Measurements from ENCODE around the gene ANTXRL.

- no peak for TF ChIP-seq IKZF2 (IDR thresholded peaks at IDR 0.05)
- TF ChIP-seq CHD2 (IDR thresholded peaks at IDR 0.05; ENCODE audit: borderline replicate concordance, low read depth, low read length): no peak
- TF ChIP-seq PBX3 (IDR thresholded peaks at IDR 0.05; ENCODE audit: insufficient replicate concordance, low read depth, low read length): no peak
- no peak for TF ChIP-seq EP300 (IDR thresholded peaks at IDR 0.05; ENCODE audit: borderline replicate concordance in 1 of 2, control insufficient read depth in 1 of 2, low read depth in 2 of 2, low read length in 2 of 2)
These were observed 35.6 kb upstream of the ANTXRL start for GRCh38 chr10:46250898-46251856.
